IPS DF 4.7 (cell line): Measurements from ENCODE around the gene PRR5L.

ENCODE experiments used
- DNase-seq: peaks from one replicate; pipeline ENCODE4 v3.0.0-alpha.2; 2013; ENCODE audit warnings: low spot score; ENCODE audit errors: extremely low read depth

Gene PRR5L

GRCh38 chr11:36376888-36377758, 81.0 kb downstream of the PRR5L start:
- DNase-seq, result no peak

DNA sequence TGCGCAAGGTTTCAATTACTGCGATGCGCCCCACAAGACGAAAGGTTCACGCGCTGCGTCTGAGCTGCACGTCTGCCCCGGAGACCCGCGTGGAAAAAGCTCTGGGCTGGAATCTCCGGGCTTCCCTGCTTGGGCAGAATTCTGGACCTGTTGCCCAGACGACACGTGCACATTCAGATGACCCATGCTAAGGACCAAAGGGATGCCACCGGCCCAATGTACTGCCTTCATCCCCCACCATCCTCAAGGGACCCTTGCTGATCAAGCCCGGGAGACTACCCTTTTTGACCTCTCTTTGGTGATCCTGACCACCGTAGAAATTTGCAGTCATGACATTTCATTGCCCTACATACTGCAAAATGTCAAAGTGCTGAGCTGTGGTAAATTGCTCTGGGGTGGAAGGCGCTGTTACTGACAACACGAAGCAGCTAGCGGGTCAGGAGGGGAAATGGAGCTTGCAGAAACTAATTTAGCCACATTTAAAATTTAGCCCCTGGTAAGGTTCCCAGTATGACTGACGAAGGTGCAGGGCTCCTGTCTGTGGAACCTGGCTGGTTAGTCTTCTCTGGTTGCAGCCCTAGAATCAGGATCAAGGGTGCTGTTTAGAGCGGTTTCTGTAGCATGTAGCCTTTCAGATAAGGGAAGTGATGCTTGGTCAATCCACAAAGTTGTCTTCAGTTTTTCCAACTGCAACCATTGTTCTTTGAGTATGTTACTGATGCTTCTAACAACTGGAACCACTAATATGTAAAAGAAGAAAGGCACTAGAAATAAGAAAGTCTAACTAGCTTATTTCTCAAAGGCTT, 81.9 kb downstream of the PRR5L start:
- DNase-seq, result no peak

DNA sequence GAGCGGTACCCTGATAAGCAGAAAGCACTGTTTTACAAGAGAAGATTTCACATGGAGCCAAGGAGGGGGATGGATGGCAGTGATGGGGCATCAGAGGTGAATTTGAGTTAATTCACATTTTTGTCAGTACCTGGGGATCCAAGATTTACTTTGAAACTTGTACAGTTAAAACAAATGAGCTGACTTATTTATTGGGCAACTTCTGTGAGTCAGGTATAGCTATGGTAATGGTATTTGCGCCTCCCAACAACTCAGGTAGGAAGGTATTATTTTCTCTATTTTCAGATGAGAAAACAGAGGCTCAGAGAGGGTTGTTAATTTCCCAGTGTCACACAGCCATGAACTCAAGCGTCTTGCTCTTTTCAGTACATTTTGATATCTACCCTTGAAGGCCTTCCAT, 83.6 kb downstream of the PRR5L start:
- no peak for DNase-seq

GRCh38 chr11:36380296-36381014, 84.4 kb downstream of the PRR5L start:
- DNase-seq, result no peak

- no peak for DNase-seq
Observed at GRCh38 chr11:36381015-36381360, 84.9 kb downstream of the PRR5L start.

DNA sequence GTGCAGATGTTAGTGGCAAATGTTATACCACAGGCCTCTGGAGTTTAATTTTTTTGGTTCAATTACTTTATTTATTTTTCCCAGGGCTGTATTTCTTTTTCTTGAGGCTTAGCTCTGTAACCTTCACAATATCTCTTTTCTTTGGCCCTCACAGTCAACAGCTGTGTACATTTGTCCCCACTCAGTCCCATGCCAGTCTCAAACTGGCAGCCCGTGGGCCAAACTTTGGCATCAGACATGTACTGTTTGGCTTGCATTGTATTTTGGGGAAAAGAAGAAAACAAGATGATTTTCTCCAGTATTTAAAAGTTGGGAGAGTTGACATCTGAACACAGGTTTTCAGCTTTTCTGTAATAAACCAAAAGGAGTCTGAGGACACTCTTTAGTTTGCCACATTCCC, 87.1 kb downstream of the PRR5L start:
- DNase-seq, result no peak

- no peak for DNase-seq
Observed at GRCh38 chr11:36385121-36385970, 89.3 kb downstream of the PRR5L start.

DNA sequence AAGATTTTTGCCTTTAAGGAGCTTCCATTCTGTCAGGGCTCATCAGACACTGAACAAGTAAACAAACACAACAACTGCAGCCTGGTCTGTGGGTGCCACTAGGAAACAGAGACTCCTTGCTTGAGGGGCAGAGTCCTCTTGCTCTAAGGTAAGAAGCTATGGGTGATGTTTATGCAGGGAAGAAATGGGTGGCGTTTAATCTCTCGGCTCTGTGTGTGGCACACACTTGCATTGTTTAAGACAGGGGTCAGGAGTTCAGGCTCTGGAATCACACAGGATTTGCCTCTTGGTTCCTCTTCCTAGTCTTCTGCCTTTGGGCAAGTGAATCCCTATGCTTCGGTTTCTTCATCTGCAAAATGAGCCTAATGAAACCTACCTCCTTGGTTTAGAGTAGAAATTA, 90.3 kb downstream of the PRR5L start:
- DNase-seq, result no peak

DNA sequence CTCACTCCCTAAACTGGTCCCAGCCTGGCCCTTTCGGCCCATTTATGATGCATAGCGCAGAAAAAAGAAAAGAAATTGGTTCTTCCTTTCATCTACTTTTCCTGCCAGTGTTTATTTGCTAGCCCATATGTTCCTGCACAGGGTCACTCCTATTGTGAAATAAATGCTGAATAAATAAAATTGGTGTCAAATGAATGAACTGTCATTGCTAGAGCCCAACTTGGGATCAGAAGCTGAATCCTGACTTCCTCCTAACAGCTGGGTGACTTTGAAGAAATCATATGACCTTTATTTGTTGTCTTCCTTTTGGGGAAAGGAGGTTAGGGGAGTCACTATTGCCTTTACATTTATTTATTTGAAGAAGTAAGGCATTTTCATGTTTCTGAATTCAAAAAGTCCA, 92.0 kb downstream of the PRR5L start:
- no peak for DNase-seq

DNA sequence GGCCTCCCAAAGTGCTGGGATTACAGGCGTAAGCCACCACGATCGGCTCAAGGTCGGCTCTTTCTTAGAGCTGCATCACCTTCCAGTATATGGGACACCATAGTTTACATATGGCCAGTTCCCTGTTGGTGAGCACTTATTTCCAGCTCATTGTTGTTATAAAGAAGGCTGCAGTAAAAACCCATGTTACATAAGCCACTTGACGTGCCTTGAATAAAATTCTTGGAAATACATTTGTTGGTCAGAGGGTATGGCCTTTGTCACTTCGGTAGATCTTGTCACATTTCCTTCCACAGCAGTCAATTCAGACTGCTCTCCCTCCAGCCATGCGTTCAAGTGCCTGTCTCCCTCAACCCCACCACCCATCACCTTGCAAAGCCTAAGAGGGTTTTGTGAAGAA, 92.9 kb downstream of the PRR5L start:
- no peak for DNase-seq

GRCh38 chr11:36389811-36390210, 93.7 kb downstream of the PRR5L start:
- no peak for DNase-seq

GRCh38 chr11:36390963-36391471, 94.9 kb downstream of the PRR5L start:
- no peak for DNase-seq

GRCh38 chr11:36392196-36392595, 96.1 kb downstream of the PRR5L start:
- DNase-seq, result no peak

DNA sequence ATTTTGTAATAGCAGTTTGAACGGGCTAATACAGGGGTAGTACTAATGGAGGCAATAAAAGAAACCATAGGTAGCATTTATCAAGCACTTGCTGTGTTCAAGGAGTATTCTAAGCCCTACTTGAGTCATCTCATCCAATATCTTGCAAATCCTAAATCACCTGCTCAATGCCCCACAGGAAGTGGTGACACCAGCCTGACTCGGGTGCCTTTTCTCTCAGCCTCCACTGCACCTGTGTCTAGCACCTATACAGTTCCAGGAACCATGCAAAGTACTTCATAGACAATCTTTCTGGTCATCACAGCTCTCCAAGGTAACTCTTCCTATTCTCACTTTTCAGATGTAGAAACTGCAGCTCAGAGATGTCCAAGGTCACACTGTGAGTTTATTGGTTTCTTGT, 98.0 kb downstream of the PRR5L start:
- DNase-seq, result no peak

GRCh38 chr11:36394926-36395325, 98.8 kb downstream of the PRR5L start:
- DNase-seq, result no peak

DNA sequence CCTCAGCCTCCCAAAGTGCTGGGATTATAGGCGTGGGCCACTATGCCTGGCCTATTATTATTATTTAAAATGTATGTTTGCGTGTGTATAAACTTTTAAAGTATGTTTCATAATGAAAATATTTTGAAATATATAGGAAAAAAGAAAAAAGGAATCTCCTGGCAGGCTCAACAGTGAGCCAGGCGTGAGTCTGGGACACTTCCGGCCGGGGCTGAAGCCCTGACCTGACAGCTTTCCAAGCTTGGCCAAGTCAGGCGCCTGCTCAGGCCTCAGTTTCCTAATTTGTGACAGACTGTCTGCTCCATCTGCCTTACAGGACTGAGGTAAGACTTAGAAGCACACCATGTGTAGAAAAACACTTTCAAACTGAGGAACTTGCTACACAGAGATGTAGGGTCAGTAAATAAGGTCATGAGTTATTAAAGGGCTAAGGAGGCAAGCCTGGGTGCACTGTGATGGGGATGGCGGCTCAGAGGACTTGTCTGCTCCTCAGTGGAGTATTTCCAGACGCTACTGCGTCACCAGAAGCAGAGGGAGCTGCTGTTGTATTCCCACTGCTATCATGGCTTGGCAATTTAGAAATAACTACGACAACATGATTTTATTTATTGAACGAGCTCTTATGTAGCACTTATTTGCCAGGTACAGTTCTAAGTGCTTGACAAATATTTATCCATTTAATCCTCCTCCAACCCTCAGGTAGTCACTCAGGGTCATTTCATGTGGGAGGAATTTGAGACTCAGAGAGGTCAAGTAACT, 100.1 kb downstream of the PRR5L start:
- DNase-seq, result no peak

GRCh38 chr11:36398231-36398953, 102.3 kb downstream of the PRR5L start:
- no peak for DNase-seq

DNA sequence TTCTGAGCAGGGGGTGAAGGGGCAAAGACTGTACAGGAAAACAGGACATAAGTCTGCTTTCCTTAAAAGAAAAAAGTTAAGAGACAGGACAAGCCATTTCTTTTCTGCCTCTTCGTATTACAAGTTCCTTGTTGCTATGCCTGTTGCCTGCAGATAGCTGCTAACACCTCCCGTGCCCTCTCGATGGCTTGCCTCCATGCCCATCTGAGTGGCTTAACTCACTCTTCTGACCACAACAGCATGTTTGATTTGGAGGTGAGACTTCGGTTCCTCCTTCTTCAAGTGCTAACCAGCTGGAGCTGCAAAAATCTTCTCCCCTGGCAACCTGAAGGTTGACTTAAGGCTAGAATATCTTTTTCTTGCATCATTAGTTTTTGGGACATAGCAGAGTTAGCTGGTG, 103.1 kb downstream of the PRR5L start:
- no peak for DNase-seq

GRCh38 chr11:36399745-36400144, 103.7 kb downstream of the PRR5L start:
- no peak for DNase-seq
